Osteocyte (in vitro differentiated cells): ENCODE measurements around the gene PARD3B. TPM values are rescaled to one million over a fixed set of nuclear protein-coding genes. Genes with fewer than 3 reads are reported as not detected.

Experiments used
- DNase-seq: peaks from one replicate; pipeline ENCODE4 v3.0.0; 2021; ENCODE audit warnings: mixed read lengths; ENCODE audit not compliant: unreplicated experiment; ENCODE audit errors: extremely low spot score
- H3K27ac Mint-ChIP-seq: one replicate; pipeline ENCODE4 v1.8.0; 2021; ENCODE audit warnings: mild to moderate bottlenecking, mixed read lengths; ENCODE audit not compliant: unreplicated experiment
- H3K27me3 Mint-ChIP-seq: one replicate; pipeline ENCODE4 v1.8.0; 2021; ENCODE audit warnings: mixed read lengths; ENCODE audit not compliant: unreplicated experiment
- H3K36me3 Mint-ChIP-seq: one replicate; pipeline ENCODE4 v1.8.0; 2021; ENCODE audit warnings: mixed read lengths; ENCODE audit not compliant: unreplicated experiment
- H3K4me1 Mint-ChIP-seq: one replicate; pipeline ENCODE4 v1.8.0; 2021; ENCODE audit warnings: mixed read lengths; ENCODE audit not compliant: unreplicated experiment
- H3K4me3 Mint-ChIP-seq: one replicate; pipeline ENCODE4 v1.8.0; 2021; ENCODE audit warnings: mild to moderate bottlenecking, moderate library complexity, mixed read lengths; ENCODE audit not compliant: unreplicated experiment
- H3K9me3 Mint-ChIP-seq: one replicate; pipeline ENCODE4 v1.8.0; 2021; ENCODE audit warnings: mixed read lengths; ENCODE audit not compliant: unreplicated experiment
- CTCF ChIP-seq: fragments of 200-600 bp; sonication (generic); IDR thresholded peaks from 2 replicates; pipeline ENCODE4 v1.5.0; 2021; ENCODE audit warnings: antibody characterized with exemption, mild to moderate bottlenecking, moderate library complexity
- total RNA-seq: library from RNA; stranded (reverse); gene quantifications from 2 replicates; pipeline ENCODE4 v1.2.1, GENCODE V29; 2021

Gene PARD3B
- total RNA-seq, 1 donor from 2014 or later, result 26.7 TPM

GRCh38 chr2:204514439-204514838 lies 30.8 kb upstream of the PARD3B start:
- no peak for TF ChIP-seq CTCF
- Mint-ChIP-seq H3K27me3 (no peaks in the 10 kb centered on the region), H3K4me3 (no peak overlapping the region), H3K9me3 (no peaks in the 10 kb centered on the region), H3K4me1 (peaks cover 12% of the 10 kb centered on the region), H3K36me3 (no peaks in the 10 kb centered on the region), H3K27ac (no peak overlapping the region)
- no peak for DNase-seq

- no peaks in the 10 kb centered on the region for H3K9me3 Mint-ChIP-seq
- H3K27ac Mint-ChIP-seq, result no peak overlapping the region
- no peaks in the 10 kb centered on the region for H3K27me3 Mint-ChIP-seq
- H3K4me3 Mint-ChIP-seq, result no peak overlapping the region
- no peaks in the 10 kb centered on the region for H3K36me3 Mint-ChIP-seq
- TF ChIP-seq CTCF, result no peak
- peaks cover 12% of the 10 kb centered on the region for H3K4me1 Mint-ChIP-seq
- no peak for DNase-seq
Measured at GRCh38 chr2:204515416-204515815, 29.9 kb upstream of the PARD3B start.

- DNase-seq, result no peak
Measured at GRCh38 chr2:204517154-204517553, 28.1 kb upstream of the PARD3B start.

DNA sequence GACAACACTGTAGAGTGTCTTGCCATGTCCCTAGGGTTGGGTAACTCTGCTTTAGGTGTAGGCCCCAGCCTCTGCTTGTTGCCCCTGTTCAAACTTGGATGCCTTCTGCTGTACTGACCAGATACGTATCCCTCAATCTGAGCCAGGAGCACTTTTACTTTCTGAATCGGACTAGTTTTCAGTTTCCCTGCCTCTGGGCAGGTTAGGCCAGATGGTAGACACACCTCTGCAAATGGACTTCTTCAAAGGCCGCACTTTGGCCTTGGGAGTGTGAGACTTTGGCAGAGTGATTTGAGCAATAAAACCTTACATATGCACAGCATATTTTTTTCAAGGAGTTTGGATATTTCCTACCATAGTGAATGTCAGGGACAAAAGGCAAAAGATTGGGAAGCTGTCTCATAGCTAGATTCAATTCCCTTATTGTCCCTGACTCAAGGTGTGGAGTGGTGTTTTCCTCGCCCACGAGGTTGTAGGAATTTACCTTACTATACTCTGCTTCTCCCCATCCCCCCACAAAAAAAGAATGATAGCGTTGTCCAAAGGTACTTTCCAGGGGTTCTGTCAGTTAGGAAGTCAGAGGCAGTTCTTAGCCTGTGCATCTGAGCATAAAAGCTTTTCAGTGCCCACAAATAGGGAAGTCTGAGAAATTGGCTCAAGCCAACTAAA lies 15.3 kb upstream of the PARD3B start:
- H3K4me1 Mint-ChIP-seq, result peaks cover 11% of the 10 kb centered on the region
- H3K9me3 Mint-ChIP-seq, result no peaks in the 10 kb centered on the region
- H3K27me3 Mint-ChIP-seq, result no peaks in the 10 kb centered on the region
- DNase-seq, result no peak
- no peaks in the 10 kb centered on the region for H3K36me3 Mint-ChIP-seq
- TF ChIP-seq CTCF, result no peak
- H3K4me3 Mint-ChIP-seq, result no peak overlapping the region
- H3K27ac Mint-ChIP-seq, result no peak overlapping the region

More at GRCh38 chr2:204517154-204517553, 28.1 kb upstream of the PARD3B start:
- Mint-ChIP-seq H3K9me3 (no peaks in the 10 kb centered on the region), H3K4me3 (no peak overlapping the region), H3K27ac (no peak overlapping the region), H3K4me1 (peaks cover 5% of the 10 kb centered on the region), H3K27me3 (no peaks in the 10 kb centered on the region), H3K36me3 (no peaks in the 10 kb centered on the region)
- no peak for TF ChIP-seq CTCF

DNA sequence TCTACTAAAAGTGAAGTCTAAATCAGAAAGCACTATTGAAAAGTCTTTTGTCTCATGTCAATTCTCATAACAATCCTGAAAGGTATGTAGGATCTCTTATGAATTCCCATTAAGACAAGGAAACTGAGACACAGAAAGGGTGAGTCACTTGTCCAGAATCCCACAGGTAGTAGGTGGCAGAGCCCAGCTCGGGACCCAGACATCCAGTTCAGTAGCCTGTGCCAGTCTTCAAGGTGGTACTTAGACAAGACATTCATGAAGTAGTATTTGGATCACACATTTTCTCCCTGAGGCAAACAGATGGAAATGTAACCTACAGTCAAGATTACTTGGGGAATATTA lies 14.8 kb upstream of the PARD3B start:
- no peak for DNase-seq
- H3K27ac Mint-ChIP-seq, result no peak overlapping the region
- no peak for TF ChIP-seq CTCF
- no peak overlapping the region for H3K4me3 Mint-ChIP-seq
- H3K27me3 Mint-ChIP-seq, result no peaks in the 10 kb centered on the region
- no peaks in the 10 kb centered on the region for H3K36me3 Mint-ChIP-seq
- peaks cover 11% of the 10 kb centered on the region for H3K4me1 Mint-ChIP-seq
- no peaks in the 10 kb centered on the region for H3K9me3 Mint-ChIP-seq
